Hindlimb muscle (tissue), 1 donor: Measurements from ENCODE around the gene CST7. TPM values are rescaled to one million over a fixed set of nuclear protein-coding genes. Genes with fewer than 3 reads are reported as not detected.

ENCODE experiments used
- DNase-seq: peaks from one replicate; pipeline ENCODE4 v3.0.0-alpha.2; 2013
- polyA plus RNA-seq: library from polyadenylated mRNA; unstranded; fragments of 120-200 nt; gene quantifications from one replicate; pipeline ENCODE4 v1.2.1, GENCODE V29; 2013; ENCODE audit not compliant: insufficient read length

Gene CST7
- polyA plus RNA-seq, 1 donor, result 0.63 TPM

DNA sequence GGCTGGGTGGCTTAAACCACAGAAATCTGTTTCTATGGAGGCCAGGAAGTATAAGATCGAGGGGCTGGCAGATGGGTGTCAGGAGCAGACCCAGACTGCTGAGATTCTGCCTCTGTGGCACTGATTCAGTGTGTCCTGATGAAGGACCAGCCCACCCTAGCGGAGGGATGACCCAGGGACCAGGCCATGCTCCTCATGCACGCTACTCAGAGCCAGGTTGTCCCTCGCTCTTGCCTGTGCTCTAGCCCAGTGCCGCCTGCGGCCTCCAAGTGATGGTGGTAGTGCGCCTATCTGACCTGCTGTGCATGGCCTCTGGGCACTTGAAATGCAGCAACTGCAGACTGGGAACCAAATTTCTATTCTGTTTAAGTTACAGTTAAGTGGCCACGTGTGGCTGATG is 56.6 kb downstream of the CST7 start:
- no peak for DNase-seq

DNA sequence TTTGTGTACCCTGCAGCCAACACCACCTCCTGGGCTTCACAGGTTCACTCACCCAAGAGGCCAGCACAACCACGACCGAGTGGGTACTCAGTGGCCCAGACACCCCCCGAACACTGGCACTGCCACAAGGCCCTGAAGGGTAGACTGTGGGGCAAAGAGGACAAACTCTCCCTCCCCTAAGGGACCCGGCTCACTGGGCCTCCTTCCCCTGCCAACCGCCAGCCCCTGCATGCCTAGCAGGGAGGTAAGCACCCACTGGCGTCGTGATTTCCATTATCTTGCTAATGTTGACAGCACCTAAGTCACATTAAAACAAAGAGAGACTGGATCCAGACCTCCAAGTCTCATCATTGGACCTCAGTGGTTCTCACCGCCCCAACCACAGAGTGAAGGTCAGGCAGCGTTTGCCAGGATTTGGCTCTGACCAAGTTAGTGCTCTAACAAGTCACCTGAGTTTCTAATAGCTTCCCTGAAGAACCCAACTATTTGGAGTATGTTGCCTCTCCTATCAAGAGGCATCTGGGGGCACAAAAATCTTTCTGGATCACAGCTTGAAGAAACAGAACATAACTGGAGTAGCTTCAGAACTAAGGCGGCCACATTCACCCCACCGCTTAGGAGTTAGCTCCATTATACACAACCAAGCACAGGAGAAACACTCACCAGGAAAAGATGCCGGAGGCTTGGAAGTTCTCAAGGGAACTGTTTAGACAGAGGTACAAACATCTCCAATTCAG is 57.5 kb downstream of the CST7 start:
- DNase-seq, result no peak

DNA sequence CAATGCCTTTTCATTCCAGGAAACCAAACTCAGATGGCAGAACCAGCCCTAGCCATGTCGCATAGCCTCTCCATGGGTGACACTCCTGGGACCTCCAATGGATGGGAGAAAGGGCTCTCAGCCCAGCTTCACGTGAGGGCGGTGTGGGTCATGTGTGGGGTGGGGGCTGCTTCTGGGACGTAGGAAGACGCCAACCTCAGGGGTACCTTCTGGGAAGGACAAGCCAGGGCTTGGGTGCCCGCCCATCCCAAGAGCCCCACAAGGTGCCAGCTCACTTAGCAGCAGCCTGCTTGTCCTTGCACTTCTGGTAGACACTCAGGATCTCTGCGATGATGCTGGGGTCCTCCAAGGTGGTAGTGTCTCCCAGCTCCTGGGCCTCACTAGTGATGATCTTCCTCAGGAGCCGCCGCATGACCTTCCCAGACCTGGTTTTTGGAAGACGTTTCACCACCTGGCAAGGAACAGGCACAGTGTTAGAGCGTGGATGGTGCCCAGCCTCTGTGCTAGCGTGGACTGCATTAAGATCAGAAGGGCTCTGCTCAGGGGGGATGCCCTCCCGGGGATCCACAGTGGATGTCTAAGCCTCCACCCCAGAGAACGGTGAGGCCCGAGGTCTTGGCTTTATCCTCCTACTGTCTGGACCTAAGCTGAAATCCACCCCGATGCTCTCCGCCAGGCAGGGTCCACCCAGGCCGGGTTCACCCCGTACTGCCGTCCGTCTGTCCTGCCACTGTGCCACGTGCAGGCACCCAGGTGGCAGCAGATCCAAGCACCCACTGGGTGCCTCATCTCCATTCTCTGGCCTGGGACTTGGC is 58.6 kb downstream of the CST7 start:
- DNase-seq, result no peak

DNA sequence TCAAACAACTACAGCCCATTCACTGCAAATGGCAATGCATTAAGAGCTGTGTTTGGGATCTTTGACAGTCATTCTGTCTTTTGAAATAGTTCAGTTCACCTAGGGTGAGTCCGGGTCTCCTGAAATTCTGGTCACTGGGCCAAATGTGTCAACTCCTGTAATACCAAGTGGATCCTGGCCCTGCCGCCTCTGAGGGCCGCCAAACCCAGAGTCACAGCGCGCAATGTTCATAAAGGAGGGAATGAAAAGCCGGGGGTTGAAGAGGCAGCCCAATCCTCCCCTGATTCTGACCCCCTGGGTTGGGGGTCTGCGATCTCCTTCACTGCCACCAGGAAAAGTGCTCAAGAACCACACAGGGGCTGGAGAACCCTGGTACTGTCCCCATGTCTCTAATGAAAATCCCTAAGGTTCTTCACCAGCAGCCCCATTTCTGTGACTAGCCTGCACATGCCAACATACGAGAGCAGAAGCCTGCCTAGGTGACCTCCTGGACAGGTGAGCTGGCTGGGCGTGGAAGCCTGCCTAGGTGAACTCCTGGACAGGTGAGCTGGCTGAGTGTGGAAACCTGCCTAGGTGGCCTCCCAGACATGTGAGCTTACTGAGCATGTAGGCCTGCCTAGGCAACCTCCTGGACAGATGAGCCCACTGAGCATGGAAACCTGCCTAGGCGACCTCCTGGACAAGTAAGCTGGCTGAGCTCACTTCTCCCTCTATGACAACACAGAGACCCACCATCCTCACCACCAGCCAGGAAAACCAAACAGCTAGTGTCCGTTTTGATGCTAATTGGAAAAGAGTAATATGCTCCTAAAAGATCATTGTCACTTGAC is 59.5 kb downstream of the CST7 start:
- DNase-seq, result no peak

Other genes starting within 250 kb of the CST7 start
- gene APMAP, start 43.5 kb downstream of the CST7 start, polyA plus RNA-seq, result 47.5 TPM
- 24.4 TPM for gene ACSS1, start 108.9 kb downstream of the CST7 start, polyA plus RNA-seq
- gene VSX1, start 132.9 kb downstream of the CST7 start, polyA plus RNA-seq, result not detected
- gene ENTPD6, start 246.4 kb downstream of the CST7 start, polyA plus RNA-seq, result 33.3 TPM